ENCODE measurements around the gene FAM151B. TPM values are rescaled to one million over a fixed set of nuclear protein-coding genes. Genes with fewer than 3 reads are reported as not detected.

Gene FAM151B
- total RNA-seq, 1 donor from 2014 or later = 0.29 TPM

GRCh38 chr5:80584770-80585169 lies 96.9 kb downstream of the FAM151B start:
- Mint-ChIP-seq H3K4me1 (ENCODE audit: low read depth, unreplicated experiment) (no peaks in the 10 kb centered on the region), H3K27ac (ENCODE audit: unreplicated experiment) (no peak overlapping the region), H3K36me3 (ENCODE audit: unreplicated experiment) (no peaks in the 10 kb centered on the region), H3K27me3 (ENCODE audit: unreplicated experiment) (peaks cover 1% of the 10 kb centered on the region), H3K9me3 (ENCODE audit: unreplicated experiment) (no peaks in the 10 kb centered on the region), H3K4me3 (ENCODE audit: unreplicated experiment) (no peak overlapping the region)
- TF ChIP-seq CTCF (IDR thresholded peaks at IDR 0.05; ENCODE audit: partially characterized antibody, unreplicated experiment) = no peak
- no peak for DNase-seq

- TF ChIP-seq CTCF (IDR thresholded peaks at IDR 0.05; ENCODE audit: partially characterized antibody, unreplicated experiment) = no peak
- Mint-ChIP-seq H3K4me1 (ENCODE audit: low read depth, unreplicated experiment) (no peaks in the 10 kb centered on the region), H3K9me3 (ENCODE audit: unreplicated experiment) (no peaks in the 10 kb centered on the region), H3K27ac (ENCODE audit: unreplicated experiment) (no peak overlapping the region), H3K4me3 (ENCODE audit: unreplicated experiment) (no peak overlapping the region), H3K27me3 (ENCODE audit: unreplicated experiment) (no peaks in the 10 kb centered on the region), H3K36me3 (ENCODE audit: unreplicated experiment) (no peaks in the 10 kb centered on the region)
- DNase-seq = no peak
These were observed 101.1 kb downstream of the FAM151B start for GRCh38 chr5:80588858-80589540.

- H3K4me1 Mint-ChIP-seq (ENCODE audit: low read depth, unreplicated experiment) = no peaks in the 10 kb centered on the region
- no peaks in the 10 kb centered on the region for H3K9me3 Mint-ChIP-seq (ENCODE audit: unreplicated experiment)
- H3K36me3 Mint-ChIP-seq (ENCODE audit: unreplicated experiment) = no peaks in the 10 kb centered on the region
- H3K27me3 Mint-ChIP-seq (ENCODE audit: unreplicated experiment) = no peaks in the 10 kb centered on the region
- no peak overlapping the region for H3K4me3 Mint-ChIP-seq (ENCODE audit: unreplicated experiment)
- DNase-seq = no peak
- no peak overlapping the region for H3K27ac Mint-ChIP-seq (ENCODE audit: unreplicated experiment)
- no peak for TF ChIP-seq CTCF (IDR thresholded peaks at IDR 0.05; ENCODE audit: partially characterized antibody, unreplicated experiment)
These were observed 102.9 kb downstream of the FAM151B start for GRCh38 chr5:80590766-80591165.

- H3K36me3 Mint-ChIP-seq (ENCODE audit: unreplicated experiment) = no peaks in the 10 kb centered on the region
- TF ChIP-seq CTCF (IDR thresholded peaks at IDR 0.05; ENCODE audit: partially characterized antibody, unreplicated experiment) = no peak
- no peaks in the 10 kb centered on the region for H3K27me3 Mint-ChIP-seq (ENCODE audit: unreplicated experiment)
- no peak for DNase-seq
- H3K27ac Mint-ChIP-seq (ENCODE audit: unreplicated experiment) = no peak overlapping the region
- no peak overlapping the region for H3K4me3 Mint-ChIP-seq (ENCODE audit: unreplicated experiment)
- no peaks in the 10 kb centered on the region for H3K9me3 Mint-ChIP-seq (ENCODE audit: unreplicated experiment)
- H3K4me1 Mint-ChIP-seq (ENCODE audit: low read depth, unreplicated experiment) = no peaks in the 10 kb centered on the region
These were observed 103.5 kb downstream of the FAM151B start for GRCh38 chr5:80591352-80591751.

- H3K36me3 Mint-ChIP-seq (ENCODE audit: unreplicated experiment) = no peaks in the 10 kb centered on the region
- H3K27ac Mint-ChIP-seq (ENCODE audit: unreplicated experiment) = no peak overlapping the region
- no peak overlapping the region for H3K4me3 Mint-ChIP-seq (ENCODE audit: unreplicated experiment)
- no peaks in the 10 kb centered on the region for H3K27me3 Mint-ChIP-seq (ENCODE audit: unreplicated experiment)
- no peak for TF ChIP-seq CTCF (IDR thresholded peaks at IDR 0.05; ENCODE audit: partially characterized antibody, unreplicated experiment)
- DNase-seq = no peak
- no peaks in the 10 kb centered on the region for H3K9me3 Mint-ChIP-seq (ENCODE audit: unreplicated experiment)
- H3K4me1 Mint-ChIP-seq (ENCODE audit: low read depth, unreplicated experiment) = no peaks in the 10 kb centered on the region
These were observed 104.2 kb downstream of the FAM151B start for GRCh38 chr5:80592105-80592504.

Other genes starting within 250 kb of the FAM151B start
- gene SERINC5, start 232.1 kb upstream of the FAM151B start, total RNA-seq (ENCODE audit: unreplicated experiment) = 15.1 TPM
- gene SPZ1, start 168.1 kb upstream of the FAM151B start, total RNA-seq (ENCODE audit: unreplicated experiment) = not detected
- gene ZFYVE16, start 80.0 kb upstream of the FAM151B start, total RNA-seq (ENCODE audit: unreplicated experiment) = 51.5 TPM
- gene ANKRD34B, start 82.2 kb downstream of the FAM151B start, total RNA-seq (ENCODE audit: unreplicated experiment) = not detected
- 14.4 TPM for gene MSH3, start 166.6 kb downstream of the FAM151B start, total RNA-seq (ENCODE audit: unreplicated experiment)
- gene DHFR, start 166.9 kb downstream of the FAM151B start, total RNA-seq (ENCODE audit: unreplicated experiment) = 23.5 TPM

All from glutamatergic neuron (in vitro differentiated cells).